ENCODE data around the gene TPO. TPM values are rescaled to one million over a fixed set of nuclear protein-coding genes. Genes with fewer than 3 reads are reported as not detected.

TPO gene
- total RNA-seq, 1 experiment from 2014 or later, result not detected

- Histone ChIP-seq H3K79me2 (ENCODE audit: insufficient read depth, low read length) (no peaks in the 10 kb centered on the region), H4K91ac (ENCODE audit: insufficient read length, low read depth, low read length) (no peak overlapping the region), H3K23ac (ENCODE audit: insufficient read length, low read depth, low read length) (no peak overlapping the region), H3K56ac (ENCODE audit: insufficient read length, low read depth, low read length) (no peak overlapping the region), H3K9me3 (ENCODE audit: control insufficient read depth, low read depth, low read length) (no peaks in the 10 kb centered on the region), H3K4me2 (ENCODE audit: insufficient read depth, insufficient read length, low read length) (no peak overlapping the region), H2BK5ac (ENCODE audit: insufficient read length, low read length) (no peak overlapping the region), H3K14ac (ENCODE audit: insufficient read depth, low read length) (no peak overlapping the region), H3K27me3 (ENCODE audit: insufficient read depth, low read length) (no peaks in the 10 kb centered on the region), H4K5ac (ENCODE audit: insufficient read length, low read depth, low read length) (no peak overlapping the region), H2BK15ac (ENCODE audit: low read depth, low read length) (no peak overlapping the region), H3K4ac (ENCODE audit: low read depth, low read length) (no peak overlapping the region), H2BK12ac (ENCODE audit: insufficient read length, low read depth, low read length) (no peak overlapping the region), H3K27ac (ENCODE audit: insufficient read length, low read depth, low read length) (no peak overlapping the region), H3K23me2 (ENCODE audit: insufficient read length, low read depth, low read length, poor library complexity, severe bottlenecking) (no peaks in the 10 kb centered on the region), H2BK120ac (ENCODE audit: low read depth, low read length, poor library complexity, severe bottlenecking) (no peak overlapping the region), H2AK5ac (ENCODE audit: insufficient read length, low read length) (no peak overlapping the region), H4K8ac (replicated peaks; ENCODE audit: insufficient read length, low read depth, low read length) (no peak overlapping the region), H3K4me1 (ENCODE audit: insufficient read depth, low read length) (no peaks in the 10 kb centered on the region), H2BK20ac (ENCODE audit: low read depth, low read length, poor library complexity, severe bottlenecking) (no peak overlapping the region), H4K20me1 (ENCODE audit: control insufficient read depth, insufficient read depth, insufficient read length) (no peaks in the 10 kb centered on the region), H3K18ac (ENCODE audit: insufficient read length, low read depth, low read length) (no peak overlapping the region), H3T11ph (ENCODE audit: low read length) (no peak overlapping the region), H2AFZ (ENCODE audit: low read length) (no peak overlapping the region), H3K9ac (ENCODE audit: extremely low read depth, insufficient read length, low read length) (no peak overlapping the region), H3K79me1 (ENCODE audit: insufficient read depth, low read depth, low read length, poor library complexity, severe bottlenecking) (no peaks in the 10 kb centered on the region)
- Mint-ChIP-seq H3K9me3 (peaks cover 7 to 14% of the 10 kb centered on the region in 2 experiments; a peak in 4 of 5 replicates), H3K27ac (peak overlapping the region in 1 of 3 experiments; percentile 83; a peak in 3 of 7 replicates), H3K27me3 (ENCODE audit: low read depth) (peaks cover 5% of the 10 kb centered on the region), H3K4me1 (no peaks in the 10 kb centered on the region), H3K36me3 (ENCODE audit: insufficient read depth in 1 of 3, low read depth in 3 of 3) (no peaks in the 10 kb centered on the region; a peak in 2 of 7 replicates), H3K4me3 (no peak overlapping the region)
- no peak for TF ChIP-seq CTCF (conservative IDR thresholded peaks at IDR 0.05)
- no CpG with 5 or more reads among the region's 4 CpGs for WGBS (ENCODE audit: extremely low coverage, insufficient read length, low lambda C conversion rate)
- DNase-seq, result no peak
Measured at GRCh38 chr2:1437537-1437936, 24.3 kb downstream of the TPO start.

Data from H9 (cell line).